Mammary epithelial cell (primary cell): ENCODE measurements around the gene PCNX2.

Experiments
- CTCF ChIP-seq, 2 donors: IDR thresholded peaks in 1 of 2; conservative IDR thresholded peaks in 1 of 2; 2 replicates each; pipeline ENCODE4 v1.5.1; 2011 to 2012; ENCODE audit warnings: inconsistent platforms in 2 of 2, low read length in 2 of 2, mild to moderate bottlenecking in 2 of 2, control low read depth in 1 of 2, low read depth in 1 of 2; ENCODE audit not compliant: insufficient read depth in 1 of 2; ENCODE audit errors: extremely low read depth in 1 of 2
- EZH2 ChIP-seq: IDR thresholded peaks from 2 replicates; pipeline ENCODE4 v1.6.1; 2012; ENCODE audit warnings: low read length, inconsistent platforms, borderline replicate concordance

- TF ChIP-seq EZH2 (no peak), CTCF (conservative IDR thresholded peaks at IDR 0.05 in 1 of 2, IDR thresholded peaks at IDR 0.05 in 1 of 2; ENCODE audit: extremely low read depth in 1 of 2, insufficient read depth in 1 of 2, low read depth in 1 of 2, low read length in 2 of 2) (no peak)
Observed at GRCh38 chr1:233088613-233089012, 206.9 kb downstream of the PCNX2 start.
